Gastrocnemius medialis (tissue), 4 donors: ENCODE results near the gene PEX16.

Experiments used
- POLR2A ChIP-seq, 2 donors: fragments of 450-650 bp; IDR thresholded peaks; one replicate each; pipeline ENCODE4 v1.6.1; 2017; ENCODE audit warnings: antibody characterized with exemption in 2 of 2, mild to moderate bottlenecking in 2 of 2, moderate library complexity in 2 of 2
- TF ChIP-seq, protein P1 (sequence below), 5 experiments: fragments of 450-650 bp in 3 of 5; fragments of 200-600 bp in 2 of 5; sonication (generic) in 2 of 5; IDR thresholded peaks in 4 of 5; conservative IDR thresholded peaks in 1 of 5; 1 replicate in 4 of 5; 2 replicates in 1 of 5; pipeline ENCODE4 v1.5.1; 2016 to 2019; ENCODE audit warnings: antibody characterized with exemption in 5 of 5, mild to moderate bottlenecking in 3 of 5, moderate library complexity in 3 of 5

DNA sequence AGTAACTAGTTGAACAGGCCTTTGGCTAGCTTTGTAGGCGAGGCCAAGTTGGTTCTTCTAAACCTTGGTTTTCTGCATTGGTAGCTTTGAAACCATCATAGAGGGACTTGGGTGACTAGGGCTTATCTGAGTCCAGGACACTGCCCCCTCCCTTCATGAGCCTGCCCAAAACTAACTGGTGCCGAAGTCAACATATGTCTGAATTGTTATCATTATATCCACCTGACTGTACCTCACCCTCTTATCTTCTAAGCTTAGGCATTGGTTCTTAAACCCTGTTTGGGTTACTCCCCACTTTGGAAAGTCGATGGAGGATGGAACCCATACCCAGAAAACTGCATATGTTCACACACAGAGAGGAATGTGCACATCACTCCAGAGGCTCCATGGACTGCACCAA, 39.8 kb downstream of the PEX16 start:
- TF ChIP-seq POLR2A (IDR thresholded peaks at IDR 0.05): no peak
- TF ChIP-seq, protein P1, sequence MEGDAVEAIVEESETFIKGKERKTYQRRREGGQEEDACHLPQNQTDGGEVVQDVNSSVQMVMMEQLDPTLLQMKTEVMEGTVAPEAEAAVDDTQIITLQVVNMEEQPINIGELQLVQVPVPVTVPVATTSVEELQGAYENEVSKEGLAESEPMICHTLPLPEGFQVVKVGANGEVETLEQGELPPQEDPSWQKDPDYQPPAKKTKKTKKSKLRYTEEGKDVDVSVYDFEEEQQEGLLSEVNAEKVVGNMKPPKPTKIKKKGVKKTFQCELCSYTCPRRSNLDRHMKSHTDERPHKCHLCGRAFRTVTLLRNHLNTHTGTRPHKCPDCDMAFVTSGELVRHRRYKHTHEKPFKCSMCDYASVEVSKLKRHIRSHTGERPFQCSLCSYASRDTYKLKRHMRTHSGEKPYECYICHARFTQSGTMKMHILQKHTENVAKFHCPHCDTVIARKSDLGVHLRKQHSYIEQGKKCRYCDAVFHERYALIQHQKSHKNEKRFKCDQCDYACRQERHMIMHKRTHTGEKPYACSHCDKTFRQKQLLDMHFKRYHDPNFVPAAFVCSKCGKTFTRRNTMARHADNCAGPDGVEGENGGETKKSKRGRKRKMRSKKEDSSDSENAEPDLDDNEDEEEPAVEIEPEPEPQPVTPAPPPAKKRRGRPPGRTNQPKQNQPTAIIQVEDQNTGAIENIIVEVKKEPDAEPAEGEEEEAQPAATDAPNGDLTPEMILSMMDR (IDR thresholded peaks at IDR 0.05 in 4 of 5, conservative IDR thresholded peaks at IDR 0.05 in 1 of 5): no peak
